Thyroid gland (tissue), 4 donors: ENCODE measurements around the gene RNF212B.

ENCODE experiments used
- POLR2A ChIP-seq, 2 donors: fragments of 450-650 bp; IDR thresholded peaks; one replicate each; pipeline ENCODE4 v1.6.1; 2017; ENCODE audit warnings: antibody characterized with exemption in 2 of 2, mild to moderate bottlenecking in 2 of 2, moderate library complexity in 1 of 2
- TF ChIP-seq, protein P1 (sequence below), 6 experiments: fragments of 200-600 bp in 3 of 6; fragments of 450-650 bp in 3 of 6; sonication (generic) in 3 of 6; IDR thresholded peaks; one replicate each; pipeline ENCODE4 v1.5.1; 2016 to 2019; ENCODE audit warnings: antibody characterized with exemption in 6 of 6, mild to moderate bottlenecking in 2 of 6, inconsistent platforms in 1 of 6, moderate library complexity in 1 of 6

GRCh38 chr14:23252420-23253333 is 14.9 kb downstream of the RNF212B start:
- TF ChIP-seq, protein P1, sequence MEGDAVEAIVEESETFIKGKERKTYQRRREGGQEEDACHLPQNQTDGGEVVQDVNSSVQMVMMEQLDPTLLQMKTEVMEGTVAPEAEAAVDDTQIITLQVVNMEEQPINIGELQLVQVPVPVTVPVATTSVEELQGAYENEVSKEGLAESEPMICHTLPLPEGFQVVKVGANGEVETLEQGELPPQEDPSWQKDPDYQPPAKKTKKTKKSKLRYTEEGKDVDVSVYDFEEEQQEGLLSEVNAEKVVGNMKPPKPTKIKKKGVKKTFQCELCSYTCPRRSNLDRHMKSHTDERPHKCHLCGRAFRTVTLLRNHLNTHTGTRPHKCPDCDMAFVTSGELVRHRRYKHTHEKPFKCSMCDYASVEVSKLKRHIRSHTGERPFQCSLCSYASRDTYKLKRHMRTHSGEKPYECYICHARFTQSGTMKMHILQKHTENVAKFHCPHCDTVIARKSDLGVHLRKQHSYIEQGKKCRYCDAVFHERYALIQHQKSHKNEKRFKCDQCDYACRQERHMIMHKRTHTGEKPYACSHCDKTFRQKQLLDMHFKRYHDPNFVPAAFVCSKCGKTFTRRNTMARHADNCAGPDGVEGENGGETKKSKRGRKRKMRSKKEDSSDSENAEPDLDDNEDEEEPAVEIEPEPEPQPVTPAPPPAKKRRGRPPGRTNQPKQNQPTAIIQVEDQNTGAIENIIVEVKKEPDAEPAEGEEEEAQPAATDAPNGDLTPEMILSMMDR (IDR thresholded peaks at IDR 0.05), result no peak
- no peak for TF ChIP-seq POLR2A (IDR thresholded peaks at IDR 0.05)
